ENCODE data around the gene FAM161A.
"Not testable (repeated sequence)": the region's sequence is repeated elsewhere in the genome, so short reads cannot be mapped to it uniquely, and the experiment has no call there.

Gene FAM161A, protein sequence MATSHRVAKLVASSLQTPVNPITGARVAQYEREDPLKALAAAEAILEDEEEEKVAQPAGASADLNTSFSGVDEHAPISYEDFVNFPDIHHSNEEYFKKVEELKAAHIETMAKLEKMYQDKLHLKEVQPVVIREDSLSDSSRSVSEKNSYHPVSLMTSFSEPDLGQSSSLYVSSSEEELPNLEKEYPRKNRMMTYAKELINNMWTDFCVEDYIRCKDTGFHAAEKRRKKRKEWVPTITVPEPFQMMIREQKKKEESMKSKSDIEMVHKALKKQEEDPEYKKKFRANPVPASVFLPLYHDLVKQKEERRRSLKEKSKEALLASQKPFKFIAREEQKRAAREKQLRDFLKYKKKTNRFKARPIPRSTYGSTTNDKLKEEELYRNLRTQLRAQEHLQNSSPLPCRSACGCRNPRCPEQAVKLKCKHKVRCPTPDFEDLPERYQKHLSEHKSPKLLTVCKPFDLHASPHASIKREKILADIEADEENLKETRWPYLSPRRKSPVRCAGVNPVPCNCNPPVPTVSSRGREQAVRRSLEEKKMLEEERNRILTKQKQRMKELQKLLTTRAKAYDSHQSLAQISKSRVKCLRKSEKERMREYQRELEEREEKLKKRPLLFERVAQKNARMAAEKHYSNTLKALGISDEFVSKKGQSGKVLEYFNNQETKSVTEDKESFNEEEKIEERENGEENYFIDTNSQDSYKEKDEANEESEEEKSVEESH

DNA sequence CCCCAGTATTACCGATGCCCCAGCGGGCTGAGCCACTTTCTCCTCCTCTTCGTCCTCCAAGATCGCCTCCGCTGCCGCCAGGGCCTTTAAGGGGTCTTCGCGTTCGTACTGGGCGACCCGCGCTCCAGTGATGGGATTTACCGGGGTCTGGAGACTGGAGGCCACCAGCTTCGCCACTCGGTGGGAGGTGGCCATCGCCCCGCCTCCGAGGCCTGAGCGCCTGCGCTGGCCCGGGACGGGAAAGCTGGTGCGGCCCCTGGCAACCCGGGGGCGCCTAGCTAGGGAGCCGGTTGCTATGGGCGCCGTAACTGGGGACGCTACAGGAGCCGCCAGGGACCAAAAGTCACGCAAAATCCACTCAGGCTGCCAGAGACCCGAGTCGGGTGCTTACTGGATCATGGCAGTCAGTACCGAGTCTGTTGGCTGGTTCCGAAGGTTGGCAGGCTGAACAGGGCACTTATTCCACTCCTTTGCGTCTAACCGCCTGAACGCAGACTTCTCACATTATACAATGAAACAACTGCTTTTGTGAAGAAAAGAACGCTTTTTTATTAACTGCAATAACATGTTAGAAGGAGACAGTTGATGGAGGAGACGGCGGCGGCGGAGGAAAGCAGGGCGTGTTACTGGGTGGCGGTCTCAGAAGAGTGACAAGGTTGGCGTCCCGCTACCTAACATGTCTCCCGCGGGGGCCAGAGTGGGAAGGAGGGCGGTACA, at the start of gene FAM161A:
Gene FAM161A, minus strand, starts transcription at position 214 of the 717 bp plus-strand sequence. Its CDS starts 19 bp downstream, at position 195.
- peak; percentile 86 for DNase-seq

DNA sequence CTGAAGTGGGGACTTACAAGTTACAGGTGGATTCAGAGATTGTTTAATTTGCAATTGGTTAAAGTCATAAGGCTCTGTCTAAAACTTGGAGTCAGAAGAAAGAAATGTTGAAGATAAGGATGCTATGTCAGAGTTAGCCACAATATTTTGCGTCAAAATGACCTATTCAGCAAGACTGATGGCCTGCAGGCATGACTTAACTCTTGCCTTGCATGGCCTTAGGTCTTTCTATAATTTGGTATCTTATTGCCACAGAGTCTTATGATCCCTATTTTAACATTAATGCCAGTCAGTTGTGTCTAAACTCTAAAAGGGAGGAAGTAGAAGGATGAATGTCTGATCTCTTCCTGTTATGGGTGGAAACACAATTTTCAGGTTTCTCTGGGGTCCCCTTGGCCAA, 46.4 kb upstream of the FAM161A start:
- no peak for DNase-seq

DNA sequence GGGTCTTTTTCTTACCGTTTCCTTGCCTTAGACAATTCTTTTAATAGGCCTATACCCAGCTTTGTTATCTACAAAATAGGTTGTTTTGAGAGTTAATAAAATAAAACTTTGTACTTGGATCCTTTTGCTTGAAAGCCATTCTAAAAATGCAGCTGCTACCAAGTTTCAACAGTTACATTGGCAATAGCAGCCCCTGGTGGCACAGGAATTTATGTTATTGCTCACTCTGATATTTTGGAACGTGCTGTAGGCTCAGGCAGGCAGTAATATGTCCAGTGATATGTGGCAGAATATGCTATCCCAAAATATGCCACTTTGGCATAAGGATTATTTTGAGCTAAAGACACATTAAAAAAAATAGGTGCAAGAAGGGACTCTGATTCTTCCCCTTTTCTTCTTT, 45.0 kb upstream of the FAM161A start:
- no peak for DNase-seq

DNA sequence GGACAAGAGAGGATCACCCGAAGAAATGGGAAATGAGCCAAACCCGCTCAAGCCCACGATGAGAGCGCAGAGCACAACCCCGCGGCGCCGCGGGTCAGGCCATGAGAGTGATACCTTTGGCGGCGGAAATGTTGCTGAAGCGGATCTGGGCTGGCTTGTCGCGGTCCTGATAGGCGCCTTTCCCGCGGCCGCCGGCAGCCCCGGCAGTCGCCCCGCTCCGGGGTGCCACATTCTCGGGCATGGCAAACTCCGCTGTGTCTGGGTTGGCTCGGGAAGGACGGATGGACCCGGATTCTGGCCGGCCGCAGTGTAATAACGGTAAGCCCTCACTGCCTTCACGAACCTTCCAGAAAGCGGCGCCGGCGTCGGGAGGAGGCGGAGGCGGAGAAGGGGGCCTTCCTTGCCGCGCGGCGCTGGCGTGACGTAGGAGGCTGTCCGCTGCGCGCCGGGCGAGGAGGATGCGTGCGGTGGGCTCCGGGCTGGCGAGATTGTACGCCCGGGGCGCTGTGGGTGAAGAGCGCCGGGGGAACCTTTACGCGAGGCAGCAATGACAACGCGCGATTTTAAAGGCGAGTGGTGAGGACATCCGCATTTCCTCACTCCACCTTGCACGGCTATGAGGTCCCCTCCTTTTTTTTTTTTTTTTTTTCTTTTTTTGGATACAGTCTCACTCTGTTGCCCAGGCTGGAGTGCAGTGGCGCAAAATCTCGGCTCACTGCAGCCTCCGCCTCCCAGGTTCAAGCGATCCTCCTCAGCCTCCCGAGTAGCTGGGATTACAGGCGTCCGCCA, 34.6 kb upstream of the FAM161A start, which contains the start of gene CCT4:
Gene CCT4, minus strand, starts transcription at position 390 of the 789 bp plus-strand sequence. Its CDS starts 149 bp downstream, at position 241.
- peak; percentile 92 for DNase-seq

DNA sequence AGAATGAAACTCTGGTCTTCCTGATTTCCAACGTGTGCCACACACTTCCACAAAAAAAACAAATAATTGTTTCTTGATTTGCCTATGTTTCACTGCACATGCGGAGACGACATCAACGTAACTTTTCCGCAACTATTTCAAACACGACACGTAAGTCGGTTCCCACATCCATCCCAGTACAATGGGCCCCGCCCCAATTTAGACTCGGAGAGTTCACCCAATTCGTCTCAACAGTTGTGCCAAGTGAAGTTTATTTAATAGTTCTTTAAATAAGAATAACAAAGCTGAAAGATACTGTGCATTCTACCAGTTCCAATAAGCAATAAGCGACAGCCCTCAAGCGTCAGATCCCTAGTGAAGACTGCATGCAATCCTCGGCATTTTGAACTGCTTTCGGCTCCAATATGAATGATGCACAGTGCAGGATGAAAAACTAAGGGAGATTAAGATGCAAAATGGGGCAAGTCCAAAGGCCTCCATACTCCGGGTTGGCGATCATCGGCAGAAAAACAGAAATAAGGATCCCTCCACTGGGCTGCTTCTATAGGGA, 33.9 kb upstream of the FAM161A start:
- peak; percentile 44 for DNase-seq

GRCh38 chr2:61885896-61886603, 32.2 kb upstream of the FAM161A start:
- peak; percentile 19 for DNase-seq

GRCh38 chr2:61882850-61883249, 29.0 kb upstream of the FAM161A start:
- no peak for DNase-seq

GRCh38 chr2:61879351-61879750, 25.5 kb upstream of the FAM161A start:
- not testable (repeated sequence) for DNase-seq

- DNase-seq: no peak
Observed at GRCh38 chr2:61878761-61879160, 24.9 kb upstream of the FAM161A start.

DNA sequence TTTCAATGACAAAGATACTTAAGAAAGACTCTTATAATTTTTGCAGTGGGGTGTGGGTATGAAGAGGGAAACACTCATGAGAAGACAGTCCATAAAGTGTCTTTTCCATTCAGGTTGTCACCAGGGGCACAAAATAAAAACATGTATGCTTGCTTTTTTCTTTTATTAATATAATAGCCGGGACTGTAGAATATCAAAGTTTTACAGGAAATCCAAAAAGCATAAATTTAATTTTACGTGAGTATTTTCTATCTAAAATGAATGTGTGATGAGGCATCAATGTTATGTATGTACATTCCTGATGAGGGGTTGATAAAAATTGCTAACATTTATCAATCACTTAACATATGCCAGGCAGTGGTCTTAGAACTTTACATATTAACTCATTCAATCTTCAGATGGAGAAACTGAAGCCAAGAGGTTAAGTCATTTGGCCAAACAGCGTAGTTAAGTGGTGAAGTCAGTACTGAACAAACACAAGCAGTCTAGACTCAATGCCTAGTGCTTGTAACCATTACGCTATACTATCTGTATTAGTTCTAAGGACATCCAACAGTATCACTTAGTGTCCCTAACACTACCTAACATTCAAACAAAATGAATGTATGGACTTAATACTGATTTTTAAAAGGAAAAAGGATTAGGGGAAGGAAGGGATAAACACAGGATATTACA, 23.8 kb upstream of the FAM161A start:
- DNase-seq: no peak

GRCh38 chr2:61876400-61876799, 22.5 kb upstream of the FAM161A start:
- no peak for DNase-seq

- not testable (repeated sequence) for DNase-seq
Observed at GRCh38 chr2:61866482-61867089, 12.7 kb upstream of the FAM161A start.

DNA sequence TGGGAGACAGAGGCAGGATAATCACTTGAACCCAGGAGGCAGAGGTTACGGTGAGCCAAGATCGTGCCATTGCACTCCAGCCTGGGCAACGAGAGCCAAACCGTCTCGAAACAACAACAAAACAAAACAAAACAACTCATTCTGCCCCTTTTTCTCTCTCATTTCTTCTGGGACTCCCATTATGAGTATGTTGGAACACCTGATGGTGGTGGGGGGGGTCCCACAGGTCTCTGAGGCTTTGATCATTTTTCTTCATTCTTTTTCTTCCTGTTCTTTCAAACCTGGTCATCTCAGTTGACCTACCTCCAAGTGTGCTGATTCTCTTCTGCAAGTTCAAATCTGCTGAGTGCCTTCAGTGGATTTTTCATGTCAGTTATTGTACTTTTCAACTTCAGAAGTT, 8.2 kb upstream of the FAM161A start:
- no peak for DNase-seq

- no peak for DNase-seq
Observed at GRCh38 chr2:61857224-61857623, 3.4 kb upstream of the FAM161A start.

- DNase-seq: no peak
Observed at GRCh38 chr2:61855318-61855613, 1.4 kb upstream of the FAM161A start.

DNA sequence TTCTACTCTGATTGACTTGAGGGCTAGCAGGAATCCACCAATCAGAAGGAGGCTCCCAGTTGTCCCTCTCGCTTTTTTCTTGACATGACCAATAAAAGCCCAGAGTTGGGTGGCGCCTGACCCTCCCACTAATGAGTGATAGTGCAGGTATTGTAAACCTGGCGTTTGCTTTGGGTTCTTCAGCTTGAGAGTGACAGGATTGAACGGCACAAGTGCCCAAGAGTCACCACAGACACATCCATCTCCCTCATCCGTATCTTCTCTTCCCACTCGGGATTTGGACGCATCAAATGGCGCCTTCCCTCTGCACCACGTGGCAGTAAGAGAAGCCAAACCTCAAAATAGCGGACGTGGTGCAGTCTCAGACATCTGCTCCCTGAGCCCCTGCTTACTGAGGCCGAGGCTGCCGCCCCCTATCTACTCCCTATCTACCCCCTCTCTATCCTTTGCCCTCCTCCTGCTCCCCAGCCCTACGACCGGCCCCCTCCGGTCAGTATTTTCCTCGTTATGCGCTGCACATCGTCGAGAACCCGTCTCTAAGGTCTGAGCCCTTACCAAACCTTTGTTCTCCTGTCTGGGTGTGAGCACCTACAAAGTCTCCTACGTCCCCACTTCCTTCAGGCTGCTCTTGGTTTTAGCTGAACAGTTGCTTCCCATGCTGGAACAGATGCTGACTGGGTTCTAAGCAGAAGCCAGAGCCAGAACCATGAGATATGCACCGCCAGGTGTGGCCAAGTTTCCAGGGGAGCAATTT, 881 bp upstream of the FAM161A start:
- peak; percentile 93 for DNase-seq

DNA sequence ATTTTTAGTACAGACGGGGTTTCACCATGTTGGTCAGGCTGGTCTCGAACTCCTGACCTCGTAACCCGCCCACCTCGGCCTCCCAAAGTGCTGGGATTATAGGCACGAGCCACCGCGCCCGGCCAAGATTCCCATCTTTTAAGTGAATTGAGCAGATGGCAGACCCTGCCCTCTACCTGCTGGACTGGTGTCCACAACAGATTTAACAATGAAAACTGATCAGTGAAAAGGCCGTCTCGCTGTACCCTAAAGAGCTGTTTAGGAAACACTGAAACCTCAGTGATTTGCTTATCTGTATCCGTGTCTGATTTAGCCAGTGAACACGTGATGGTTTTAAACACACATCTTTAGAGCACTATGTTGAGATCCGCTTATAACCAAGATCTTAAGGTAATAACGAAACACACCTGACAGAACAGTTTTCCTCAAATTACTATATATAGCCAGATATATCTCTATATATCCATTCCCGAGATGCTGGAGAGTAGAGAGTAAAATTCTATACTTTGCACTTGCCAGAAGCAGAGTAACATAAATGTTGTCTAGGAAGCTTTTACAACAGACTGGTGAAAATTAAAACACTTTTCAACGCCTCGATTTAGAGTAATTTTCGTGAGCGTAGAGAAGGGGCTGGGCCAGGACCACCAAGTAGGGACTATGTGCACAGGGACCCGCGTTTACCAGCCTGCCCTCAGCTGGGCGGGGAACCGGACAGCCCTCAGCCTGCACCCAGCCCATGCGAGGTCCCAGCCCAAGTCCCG, 594 bp downstream of the FAM161A start:
- DNase-seq: no peak

DNA sequence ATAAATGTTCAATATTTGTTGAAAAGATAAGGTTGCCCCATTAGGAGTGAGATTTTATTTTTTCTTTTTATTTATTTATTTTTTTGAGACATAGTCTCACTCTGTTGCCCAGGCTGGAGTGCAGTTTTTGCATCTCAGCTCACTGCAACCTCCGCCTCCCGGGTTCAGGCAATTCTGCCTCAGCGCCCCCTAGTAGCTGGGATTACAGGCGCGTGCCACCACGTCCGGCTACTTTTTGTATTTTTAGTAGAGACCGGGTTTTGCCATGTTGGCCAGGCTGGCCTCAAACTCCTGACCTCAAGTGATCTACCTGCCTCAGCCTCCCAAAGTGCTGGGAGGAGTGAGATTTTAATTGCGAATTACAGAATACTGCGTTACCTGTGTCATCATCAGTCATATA, 2.6 kb downstream of the FAM161A start:
- DNase-seq: not testable (repeated sequence)

DNA sequence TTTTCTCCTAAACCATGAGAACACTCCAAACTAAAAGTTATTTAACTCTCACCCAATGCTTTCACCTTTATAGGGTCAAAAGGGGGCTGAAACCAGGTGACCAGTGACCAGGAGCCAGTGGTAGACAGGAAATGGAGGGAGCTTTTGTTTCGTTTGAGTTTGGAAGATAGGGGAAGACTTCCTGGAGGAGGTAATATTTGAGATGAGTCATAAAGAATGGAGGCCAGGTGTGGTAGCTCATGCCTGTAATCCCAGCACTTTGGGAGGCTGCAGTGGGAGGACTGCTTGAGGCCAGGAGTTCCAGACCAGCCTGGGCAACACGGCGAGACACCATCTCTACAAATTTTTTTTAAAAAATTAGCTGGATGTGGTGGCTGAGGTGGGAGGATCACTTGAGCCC, 8.5 kb downstream of the FAM161A start:
- no peak for DNase-seq
